Neural cell (in vitro differentiated cells): Measurements from ENCODE around the gene RIC8B.

Experiments
- CTCF ChIP-seq: fragments of 450-650 bp; IDR thresholded peaks from 2 replicates; pipeline ENCODE4 v1.5.1; 2014; ENCODE audit warnings: antibody characterized with exemption, mild to moderate bottlenecking, moderate library complexity; ENCODE audit not compliant: poor library complexity, severe bottlenecking
- EP300 ChIP-seq: fragments of 450-650 bp; conservative IDR thresholded peaks from 2 replicates; pipeline ENCODE4 v1.6.1; 2014; ENCODE audit warnings: antibody characterized with exemption, mild to moderate bottlenecking, moderate library complexity; ENCODE audit not compliant: poor library complexity, severe bottlenecking
- EZH2 ChIP-seq: fragments of 200-600, 300-800 bp; shearing (Covaris generic), sonication (generic); IDR thresholded peaks from 2 replicates; pipeline ENCODE4 v1.6.1; 2014; ENCODE audit warnings: antibody characterized with exemption, low read length, borderline replicate concordance, mild to moderate bottlenecking; ENCODE audit not compliant: insufficient read depth, poor library complexity, severe bottlenecking
- MXI1 ChIP-seq: fragments of 450-650 bp; conservative IDR thresholded peaks from 2 replicates; pipeline ENCODE4 v1.6.1; 2014; ENCODE audit warnings: antibody characterized with exemption, mild to moderate bottlenecking; ENCODE audit not compliant: poor library complexity, severe bottlenecking
- POLR2AphosphoS5 ChIP-seq: IDR thresholded peaks from 2 replicates; pipeline ENCODE4 v1.6.1; 2012
- RAD21 ChIP-seq: fragments of 450-650 bp; conservative IDR thresholded peaks from 2 replicates; pipeline ENCODE4 v1.6.1; 2014; ENCODE audit warnings: antibody characterized with exemption, mild to moderate bottlenecking, moderate library complexity
- REST ChIP-seq: IDR thresholded peaks from 2 replicates; pipeline ENCODE4 v1.6.1; 2012; ENCODE audit warnings: borderline replicate concordance
- SMC3 ChIP-seq: fragments of 450-650 bp; conservative IDR thresholded peaks from 2 replicates; pipeline ENCODE4 v1.6.1; 2014; ENCODE audit warnings: antibody characterized with exemption, mild to moderate bottlenecking, moderate library complexity; ENCODE audit not compliant: poor library complexity
- TAF1 ChIP-seq: IDR thresholded peaks from 2 replicates; pipeline ENCODE4 v1.6.1; 2012; ENCODE audit warnings: low read depth

GRCh38 chr12:106897082-106897481 lies 122.6 kb downstream of the RIC8B start:
- no peak for TF ChIP-seq EZH2
- TF ChIP-seq SMC3: no peak
- no peak for TF ChIP-seq CTCF
- TF ChIP-seq RAD21: no peak
- no peak for TF ChIP-seq TAF1
- no peak for TF ChIP-seq REST
- no peak for TF ChIP-seq POLR2AphosphoS5
- TF ChIP-seq EP300: no peak
- TF ChIP-seq MXI1: no peak
